ENCODE data around the gene HOXA1. TPM values are rescaled to one million over a fixed set of nuclear protein-coding genes. Genes with fewer than 3 reads are reported as not detected.

The HOXA1 gene
- total RNA-seq, 3 donors from 2014 or later: 0.33 to 0.80 (median 0.44) TPM

DNA sequence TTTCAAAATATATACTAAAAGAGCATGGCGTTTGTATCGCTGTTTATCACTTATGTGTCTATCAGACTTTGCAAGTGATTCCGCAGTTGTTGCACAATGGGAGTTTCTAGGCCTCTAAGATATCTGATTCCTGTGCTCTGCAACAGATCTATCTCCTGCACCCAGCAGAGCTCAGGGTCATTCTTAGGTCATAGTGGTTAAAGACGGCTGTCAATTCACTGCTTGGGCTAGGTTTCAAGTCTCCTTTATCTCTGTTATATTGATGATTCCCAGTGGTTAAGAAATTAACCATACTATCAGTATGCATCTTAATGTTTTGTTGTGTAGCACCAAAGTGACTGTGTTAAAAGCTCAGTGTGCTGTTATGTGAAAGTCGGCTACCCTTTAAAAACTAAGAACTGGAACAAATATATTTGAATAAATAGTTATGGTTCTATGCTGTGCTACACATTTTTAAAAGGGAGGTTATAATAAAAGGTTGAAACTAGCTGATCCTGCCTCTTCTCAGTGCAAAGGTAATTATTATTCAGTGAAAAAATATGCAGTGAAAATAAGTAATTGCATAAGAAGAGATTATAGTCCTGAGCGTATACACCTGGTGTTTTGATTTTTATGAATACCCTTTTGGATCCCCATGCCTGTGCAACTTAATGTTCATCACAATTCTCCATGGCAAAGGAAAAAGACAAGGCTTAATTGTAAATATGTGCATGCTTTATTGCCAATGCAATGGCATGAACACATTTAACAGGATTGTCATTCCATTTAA lies 24.0 kb downstream of the HOXA1 start:
- no peak overlapping the region for H3K27ac ChIP-seq
- H3K4me1 ChIP-seq: no peaks in the 10 kb centered on the region
- H3K27me3 ChIP-seq: no peaks in the 10 kb centered on the region
- DNase-seq (ENCODE audit: low spot score in 2 of 2): no peak
- no peak overlapping the region for H3K4me3 ChIP-seq
- H3K36me3 ChIP-seq: no peaks in the 10 kb centered on the region
- no peaks in the 10 kb centered on the region for H3K9me3 ChIP-seq
- intact Hi-C loops (cut with DNase I; ENCODE audit: low total_unique reads): no loop called here
- TF ChIP-seq POLR2AphosphoS5 (IDR thresholded peaks at IDR 0.05): no peak
- no peak for TF ChIP-seq POLR2A (IDR thresholded peaks at IDR 0.05)
- TF ChIP-seq, protein P1, sequence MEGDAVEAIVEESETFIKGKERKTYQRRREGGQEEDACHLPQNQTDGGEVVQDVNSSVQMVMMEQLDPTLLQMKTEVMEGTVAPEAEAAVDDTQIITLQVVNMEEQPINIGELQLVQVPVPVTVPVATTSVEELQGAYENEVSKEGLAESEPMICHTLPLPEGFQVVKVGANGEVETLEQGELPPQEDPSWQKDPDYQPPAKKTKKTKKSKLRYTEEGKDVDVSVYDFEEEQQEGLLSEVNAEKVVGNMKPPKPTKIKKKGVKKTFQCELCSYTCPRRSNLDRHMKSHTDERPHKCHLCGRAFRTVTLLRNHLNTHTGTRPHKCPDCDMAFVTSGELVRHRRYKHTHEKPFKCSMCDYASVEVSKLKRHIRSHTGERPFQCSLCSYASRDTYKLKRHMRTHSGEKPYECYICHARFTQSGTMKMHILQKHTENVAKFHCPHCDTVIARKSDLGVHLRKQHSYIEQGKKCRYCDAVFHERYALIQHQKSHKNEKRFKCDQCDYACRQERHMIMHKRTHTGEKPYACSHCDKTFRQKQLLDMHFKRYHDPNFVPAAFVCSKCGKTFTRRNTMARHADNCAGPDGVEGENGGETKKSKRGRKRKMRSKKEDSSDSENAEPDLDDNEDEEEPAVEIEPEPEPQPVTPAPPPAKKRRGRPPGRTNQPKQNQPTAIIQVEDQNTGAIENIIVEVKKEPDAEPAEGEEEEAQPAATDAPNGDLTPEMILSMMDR (IDR thresholded peaks at IDR 0.05): no peak

DNA sequence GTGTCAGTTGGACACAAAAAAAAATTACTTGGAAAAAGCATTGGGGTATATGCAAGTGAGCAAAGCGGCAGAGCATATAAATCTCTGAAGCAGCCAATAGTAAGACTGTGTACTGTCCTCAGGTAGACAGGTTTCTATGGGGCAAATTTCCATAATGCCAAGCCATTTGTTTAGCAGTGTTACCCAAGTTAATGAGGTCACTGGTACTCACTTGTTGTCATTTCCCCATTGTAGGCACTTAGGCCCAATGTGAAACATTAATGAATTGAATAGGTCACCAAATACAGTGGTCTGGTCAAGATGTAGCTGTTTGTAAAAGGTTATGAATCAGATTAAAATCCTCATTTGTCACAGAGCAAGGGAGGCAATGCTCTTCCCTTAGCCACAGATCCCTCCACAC lies 27.5 kb downstream of the HOXA1 start:
- Histone ChIP-seq H3K4me1 (no peaks in the 10 kb centered on the region), H3K27me3 (no peaks in the 10 kb centered on the region), H3K27ac (no peak overlapping the region), H3K4me3 (no peak overlapping the region), H3K9me3 (no peaks in the 10 kb centered on the region), H3K36me3 (no peaks in the 10 kb centered on the region)
- intact Hi-C loops (cut with DNase I; ENCODE audit: low total_unique reads): no loop called here
- TF ChIP-seq, protein P1 (IDR thresholded peaks at IDR 0.05): no peak
- TF ChIP-seq POLR2AphosphoS5 (IDR thresholded peaks at IDR 0.05) (no peak), POLR2A (IDR thresholded peaks at IDR 0.05) (no peak)
- no peak for DNase-seq (ENCODE audit: low spot score in 2 of 2)

DNA sequence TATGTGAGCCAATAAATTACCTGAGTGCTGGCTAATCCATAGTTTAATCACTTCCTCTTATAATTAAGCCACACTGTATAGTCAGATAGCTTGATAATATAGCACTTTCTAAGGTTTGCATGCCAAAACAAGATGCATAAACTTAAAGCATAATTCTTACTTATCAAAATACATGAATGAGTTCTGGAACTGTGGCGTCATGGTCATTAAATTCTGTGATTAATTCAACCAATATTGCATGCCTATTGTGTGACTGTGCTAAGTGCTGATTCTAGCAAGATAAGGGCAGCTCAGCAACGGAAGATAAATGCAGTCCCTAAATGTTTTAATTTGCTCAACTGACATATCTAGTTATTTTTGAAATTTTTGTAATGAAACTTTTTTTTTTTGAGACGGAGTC lies 29.7 kb downstream of the HOXA1 start:
- intact Hi-C loops (cut with DNase I; ENCODE audit: low total_unique reads): no loop called here
- TF ChIP-seq POLR2AphosphoS5 (IDR thresholded peaks at IDR 0.05) (no peak), POLR2A (IDR thresholded peaks at IDR 0.05) (no peak)
- TF ChIP-seq, protein P1 (IDR thresholded peaks at IDR 0.05): no peak

DNA sequence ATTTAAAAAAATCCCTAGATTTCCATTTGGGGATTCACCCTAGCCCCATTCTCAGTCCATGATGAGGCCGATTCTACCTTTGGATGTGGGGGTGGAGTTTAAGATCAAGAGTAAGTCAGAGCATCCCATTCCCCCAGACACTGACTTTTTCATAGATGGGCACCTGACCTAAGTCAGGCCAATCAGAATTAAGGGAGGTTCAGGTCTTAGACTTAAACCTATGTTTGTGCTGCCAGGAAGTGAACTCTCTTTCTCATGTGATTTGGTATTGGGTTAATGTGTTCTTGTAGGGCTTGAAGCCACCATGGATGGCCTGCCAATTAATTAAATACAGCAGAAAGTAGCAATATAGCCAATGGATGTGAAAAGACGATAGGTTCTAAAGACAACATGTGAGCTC lies 30.1 kb downstream of the HOXA1 start:
- intact Hi-C loops (cut with DNase I; ENCODE audit: low total_unique reads): no loop called here
- Histone ChIP-seq H3K4me1 (no peaks in the 10 kb centered on the region), H3K4me3 (no peak overlapping the region), H3K27ac (no peak overlapping the region), H3K36me3 (no peaks in the 10 kb centered on the region), H3K9me3 (no peaks in the 10 kb centered on the region), H3K27me3 (no peaks in the 10 kb centered on the region)
- no peak for DNase-seq (ENCODE audit: low spot score in 2 of 2)
- TF ChIP-seq, protein P1 (IDR thresholded peaks at IDR 0.05): no peak
- TF ChIP-seq POLR2A (IDR thresholded peaks at IDR 0.05) (no peak), POLR2AphosphoS5 (IDR thresholded peaks at IDR 0.05) (no peak)

More for the DNA sequence above, 29.7 kb downstream of the HOXA1 start:
- Histone ChIP-seq H3K9me3 (no peaks in the 10 kb centered on the region), H3K27me3 (no peaks in the 10 kb centered on the region), H3K4me3 (no peak overlapping the region), H3K36me3 (no peaks in the 10 kb centered on the region), H3K4me1 (no peaks in the 10 kb centered on the region), H3K27ac (no peak overlapping the region)
- DNase-seq (ENCODE audit: low spot score in 2 of 2): no peak

DNA sequence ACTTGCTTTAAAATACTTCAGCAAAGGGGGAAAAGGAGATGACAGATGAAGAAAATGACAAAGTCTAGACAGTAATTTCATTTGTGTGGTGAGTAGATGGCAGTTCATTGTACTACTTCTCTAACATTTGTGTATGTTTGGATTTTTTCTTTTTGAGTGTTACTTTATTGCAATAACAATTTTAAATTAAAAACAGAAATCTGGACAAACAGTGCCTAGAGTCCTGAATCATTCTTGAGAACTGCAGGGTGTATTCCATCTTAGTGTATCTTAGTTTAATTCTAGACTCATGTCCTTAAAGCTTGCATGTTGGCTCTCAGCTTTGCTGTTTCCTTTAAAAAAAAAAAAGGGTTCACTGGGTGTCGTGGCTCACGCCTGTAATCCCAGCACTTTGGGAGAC lies 31.1 kb downstream of the HOXA1 start:
- no peaks in the 10 kb centered on the region for H3K9me3 ChIP-seq
- H3K36me3 ChIP-seq: no peaks in the 10 kb centered on the region
- H3K4me3 ChIP-seq: no peak overlapping the region
- H3K27me3 ChIP-seq: no peaks in the 10 kb centered on the region
- TF ChIP-seq, protein P1 (IDR thresholded peaks at IDR 0.05): no peak
- H3K4me1 ChIP-seq: no peaks in the 10 kb centered on the region
- intact Hi-C loops (cut with DNase I; ENCODE audit: low total_unique reads): no loop called here
- H3K27ac ChIP-seq: no peak overlapping the region
- DNase-seq (ENCODE audit: low spot score in 2 of 2): no peak

All from breast epithelium (tissue), 4 donors.